Measurements from ENCODE around the gene PRR3.
A peak's percentile ranks its signal among the peaks of the same experiment; 100 is the strongest.

PRR3 gene

DNA sequence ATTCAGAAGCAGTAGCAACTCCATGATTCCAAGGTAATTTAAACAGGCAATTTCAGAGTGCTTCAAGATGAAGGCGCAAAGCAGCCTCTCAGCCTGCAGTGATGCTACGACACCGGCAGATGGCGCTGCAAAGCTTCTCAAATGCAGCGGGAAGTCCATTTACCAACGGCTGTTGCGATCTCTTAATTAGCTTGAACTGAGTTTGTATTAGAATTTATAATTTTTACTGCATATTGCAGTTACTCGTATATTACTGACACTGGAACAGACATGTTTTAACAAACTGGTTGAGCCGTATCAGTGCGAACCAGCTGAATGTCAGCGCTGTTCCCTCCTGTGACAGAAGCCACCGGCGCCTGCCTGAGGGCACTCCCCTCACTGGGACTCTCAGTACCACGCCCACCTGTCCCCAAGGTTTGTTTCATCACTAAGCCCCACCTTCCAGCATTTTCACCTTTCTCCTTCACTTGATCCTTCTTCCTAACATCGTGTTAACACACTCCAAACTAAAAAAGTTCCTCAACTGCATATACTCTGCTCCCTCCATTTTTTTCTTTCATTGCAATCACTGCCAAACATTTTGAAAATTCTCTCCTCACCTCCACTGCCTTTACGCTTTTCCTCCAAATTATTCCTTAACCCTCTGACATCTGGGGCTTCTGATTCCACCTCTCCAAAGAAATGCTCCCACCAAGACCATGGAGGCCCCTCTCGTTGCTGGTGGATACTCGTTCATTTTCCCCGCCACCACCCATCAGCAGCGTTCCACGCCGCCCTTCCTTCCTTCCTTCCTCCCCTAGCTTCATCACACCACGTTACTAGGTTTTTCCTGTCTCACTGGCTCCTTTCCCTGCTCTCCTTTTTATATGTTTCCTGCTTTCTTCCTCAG is 15.3 kb upstream of the PRR3 start:
- DNase-seq = peak; percentile 71

GRCh38 chr6:30542404-30542725 is 14.7 kb upstream of the PRR3 start:
- DNase-seq = no peak

- no peak for DNase-seq
Observed at GRCh38 chr6:30542915-30543314, 14.2 kb upstream of the PRR3 start.

DNA sequence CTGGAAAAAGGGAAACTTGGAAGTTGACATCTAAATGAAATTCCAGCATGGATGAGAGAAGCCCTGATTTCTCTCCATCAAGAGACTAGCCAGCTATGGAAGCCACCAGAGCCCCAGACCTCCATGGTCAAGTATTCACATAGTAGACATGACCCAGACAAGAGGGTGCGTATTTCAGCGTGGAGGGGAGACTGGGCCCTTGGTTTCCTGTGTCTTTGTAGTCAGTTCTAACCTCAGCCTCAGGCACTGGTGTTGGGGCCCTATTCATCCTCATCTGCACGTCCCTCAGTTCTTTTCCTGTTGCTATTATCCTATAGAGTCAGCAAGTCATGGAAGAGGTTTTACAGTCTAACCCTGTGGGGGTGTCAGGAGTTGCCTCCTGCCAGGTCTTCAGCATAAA is 13.3 kb upstream of the PRR3 start:
- DNase-seq = no peak

- DNase-seq = peak; percentile 33
Observed at GRCh38 chr6:30544666-30545272, 12.3 kb upstream of the PRR3 start.

GRCh38 chr6:30547454-30547853 is 9.6 kb upstream of the PRR3 start:
- DNase-seq = no peak

- DNase-seq = no peak
Observed at GRCh38 chr6:30548375-30548774, 8.7 kb upstream of the PRR3 start.

GRCh38 chr6:30554404-30554803 is 2.7 kb upstream of the PRR3 start:
- DNase-seq = no peak

- no peak for DNase-seq
Observed at GRCh38 chr6:30554962-30555815, 1.9 kb upstream of the PRR3 start.

GRCh38 chr6:30555816-30556065 is 1.4 kb upstream of the PRR3 start:
- no peak for DNase-seq

- peak; percentile 29 for DNase-seq
Observed at GRCh38 chr6:30556066-30556905, 809 bp upstream of the PRR3 start, which contains the start of gene GNL1. Gene GNL1, minus strand, starts transcription at chr6:30556489. Its CDS starts 286 bp downstream, at chr6:30556203.

GRCh38 chr6:30557683-30557981 is 537 bp downstream of the PRR3 start:
- no peak for DNase-seq

DNA sequence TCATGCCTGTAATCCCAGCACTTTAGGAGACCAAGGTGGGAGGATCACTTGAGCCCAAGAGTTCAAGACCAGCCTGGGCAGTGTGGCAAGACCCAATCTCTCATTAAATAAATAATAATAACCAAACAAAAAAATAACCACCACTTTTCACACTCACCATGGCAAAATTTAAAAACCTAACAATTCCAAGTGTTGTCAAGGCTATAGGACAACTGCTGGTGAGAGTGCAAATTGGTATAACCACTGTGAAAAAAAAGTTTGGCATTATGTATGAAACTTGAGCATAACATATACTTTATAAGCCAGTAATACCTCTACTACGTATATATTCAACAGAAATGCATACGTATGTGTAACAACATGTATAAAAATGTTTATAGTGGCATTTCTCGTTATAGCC is 3.8 kb downstream of the PRR3 start:
- no peak for DNase-seq

GRCh38 chr6:30562470-30563425 is 5.7 kb downstream of the PRR3 start:
- DNase-seq = no peak

DNA sequence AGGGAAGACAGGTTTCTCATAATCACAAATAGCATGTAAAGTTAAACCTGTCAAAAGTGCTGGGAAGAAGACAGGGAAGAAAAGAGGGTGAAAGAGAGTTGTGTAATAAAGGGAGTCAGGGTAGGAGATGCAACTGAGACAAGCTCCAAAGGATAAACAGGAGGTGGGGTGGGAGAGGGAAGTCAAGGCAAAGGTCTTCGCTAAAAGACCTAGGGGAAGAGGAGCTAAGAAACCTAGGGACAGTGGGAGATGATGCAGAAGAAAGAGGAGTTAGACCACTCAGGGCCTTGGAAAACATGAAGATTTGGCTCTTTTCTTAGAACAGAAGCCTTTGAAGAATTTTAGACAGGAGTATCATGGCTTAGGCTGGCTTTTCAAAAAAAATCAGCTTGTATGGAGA is 7.0 kb downstream of the PRR3 start:
- DNase-seq = no peak

- DNase-seq = no peak
Observed at GRCh38 chr6:30565772-30566171, 8.7 kb downstream of the PRR3 start.

- no peak for DNase-seq
Observed at GRCh38 chr6:30568245-30568644, 11.2 kb downstream of the PRR3 start.

DNA sequence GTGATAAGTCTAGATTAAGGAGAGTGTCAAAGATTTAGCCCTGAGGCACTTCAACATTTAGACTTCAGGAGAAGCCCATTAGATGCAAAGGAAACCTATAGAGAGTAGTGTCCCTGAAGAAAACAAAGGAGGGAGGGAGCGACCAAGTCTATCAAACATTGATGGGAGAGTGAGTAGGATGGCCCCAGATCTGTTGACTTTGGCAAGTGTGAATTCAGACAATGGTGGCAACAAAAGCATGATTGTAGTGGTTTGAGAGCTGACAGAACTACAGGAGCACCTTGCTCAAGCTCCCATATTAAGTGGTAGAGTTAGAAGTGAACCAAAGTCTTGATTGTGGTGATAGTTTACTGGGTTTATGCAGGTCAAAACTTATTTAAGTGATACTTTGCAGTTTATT is 13.2 kb downstream of the PRR3 start:
- DNase-seq = no peak

DNA sequence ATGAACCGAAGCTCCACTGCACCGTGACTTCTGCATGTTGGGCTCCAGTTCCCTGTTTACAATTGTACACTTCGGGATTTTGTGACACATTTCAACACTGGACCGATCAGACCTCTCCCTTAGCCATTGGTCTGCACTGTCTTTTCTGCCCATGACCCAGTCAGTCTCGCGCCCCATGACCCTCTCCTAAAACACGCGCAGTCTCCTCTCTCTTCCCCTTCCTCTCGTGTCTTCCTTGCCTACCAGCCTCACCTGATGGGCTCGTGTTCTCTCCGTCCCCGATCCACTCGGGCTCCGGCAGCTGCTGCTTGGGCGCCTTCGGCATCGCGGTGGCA is 13.6 kb downstream of the PRR3 start:
- no peak for DNase-seq

DNA sequence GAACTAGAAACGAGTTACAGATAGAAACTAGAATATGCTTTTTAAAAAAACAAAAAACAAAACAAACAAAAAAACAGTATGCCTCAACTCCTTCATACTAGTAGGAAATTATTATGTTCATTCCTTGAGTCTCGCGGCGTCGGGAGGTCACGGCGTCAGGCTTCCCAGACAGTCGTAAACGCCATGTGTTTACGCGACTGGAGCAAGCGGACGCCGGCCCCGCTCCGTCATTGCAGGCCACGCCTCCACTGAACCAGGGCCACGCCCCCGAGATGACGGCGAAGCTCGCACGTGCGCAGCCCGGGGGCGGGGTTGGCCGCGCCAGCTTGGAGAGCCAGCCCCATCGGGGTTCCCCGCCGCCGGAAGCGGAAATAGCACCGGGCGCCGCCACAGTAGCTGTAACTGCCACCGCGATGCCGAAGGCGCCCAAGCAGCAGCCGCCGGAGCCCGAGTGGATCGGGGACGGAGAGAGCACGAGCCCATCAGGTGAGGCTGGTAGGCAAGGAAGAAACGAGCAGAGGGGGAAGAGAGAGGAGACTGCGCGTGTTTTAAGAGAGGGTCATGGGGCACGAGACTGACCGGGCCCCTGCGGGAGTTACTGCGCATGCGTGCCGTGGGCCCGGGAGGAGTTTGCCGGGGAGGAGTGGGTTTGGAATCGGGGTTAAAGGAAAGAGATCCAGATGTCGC is 14.1 kb downstream of the PRR3 start, which contains the start of gene ABCF1:
TSS of gene ABCF1 (plus strand) at position 368 of the 687 bp plus-strand sequence. CDS start at position 414, 46 bp downstream.
- DNase-seq = peak; percentile 88

DNA sequence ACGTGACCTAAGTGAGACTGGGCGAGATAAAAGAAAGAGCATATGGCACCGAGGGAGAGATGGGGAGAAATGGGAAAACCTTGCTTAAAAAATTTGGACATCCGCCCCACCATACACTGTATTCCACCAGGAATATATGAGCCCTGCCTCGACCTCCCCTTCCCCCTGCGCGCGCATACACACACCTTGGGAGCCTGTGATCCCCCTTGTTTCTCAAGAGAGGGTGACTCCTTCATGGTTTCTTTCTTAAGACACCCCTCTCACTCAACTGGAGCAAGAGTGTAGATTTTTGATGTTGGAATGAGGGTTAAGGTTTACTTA is 14.6 kb downstream of the PRR3 start:
- no peak for DNase-seq

DNA sequence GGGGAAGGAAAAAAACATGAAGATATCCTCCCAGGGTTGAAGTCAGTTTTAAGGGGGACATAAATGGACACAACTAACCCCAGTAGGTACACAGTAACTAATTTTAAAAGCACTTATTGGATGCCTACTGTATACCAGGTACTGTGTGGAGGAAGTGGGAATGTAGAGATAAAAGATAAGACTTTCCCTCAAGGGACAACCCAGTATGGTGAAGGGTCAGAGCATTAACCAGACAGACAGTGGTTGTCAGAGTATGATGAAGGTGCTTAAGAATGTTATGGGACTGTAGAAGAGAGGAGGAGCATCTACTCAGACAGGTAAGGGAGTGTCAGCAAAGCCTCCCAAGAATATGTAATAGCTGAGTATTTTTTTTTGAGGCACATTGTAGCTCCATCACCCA is 15.1 kb downstream of the PRR3 start:
- DNase-seq = no peak
